Measurements from ENCODE around the gene EOMES.

Gene EOMES

DNA sequence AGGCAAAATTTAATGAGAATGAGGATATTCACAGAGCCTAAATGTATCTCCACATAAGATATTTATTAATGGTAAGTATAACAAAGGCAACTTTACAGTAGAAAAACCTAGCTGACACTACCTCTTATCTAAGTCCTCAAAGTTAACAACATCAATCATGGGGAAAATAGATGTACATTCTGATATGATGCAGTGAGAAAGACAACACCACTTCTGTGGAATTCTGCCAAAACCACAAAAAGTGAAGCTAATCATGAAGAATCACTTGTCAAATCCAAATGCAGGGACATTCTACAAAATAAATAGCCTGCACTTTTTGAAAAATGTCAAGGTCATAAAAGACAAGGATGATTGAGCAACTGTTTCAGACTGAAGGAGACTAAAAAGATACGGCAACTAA is 27.5 kb upstream of the EOMES start:
- DNase-seq, result no peak
- intact Hi-C loops (cut with DNase I; ENCODE audit: low total_unique reads), result no loop called here
- no peak overlapping the region for H3K27ac ChIP-seq
- no peaks in the 10 kb centered on the region for H3K36me3 ChIP-seq
- H3K4me3 ChIP-seq, result no peak overlapping the region
- TF ChIP-seq, protein P1, sequence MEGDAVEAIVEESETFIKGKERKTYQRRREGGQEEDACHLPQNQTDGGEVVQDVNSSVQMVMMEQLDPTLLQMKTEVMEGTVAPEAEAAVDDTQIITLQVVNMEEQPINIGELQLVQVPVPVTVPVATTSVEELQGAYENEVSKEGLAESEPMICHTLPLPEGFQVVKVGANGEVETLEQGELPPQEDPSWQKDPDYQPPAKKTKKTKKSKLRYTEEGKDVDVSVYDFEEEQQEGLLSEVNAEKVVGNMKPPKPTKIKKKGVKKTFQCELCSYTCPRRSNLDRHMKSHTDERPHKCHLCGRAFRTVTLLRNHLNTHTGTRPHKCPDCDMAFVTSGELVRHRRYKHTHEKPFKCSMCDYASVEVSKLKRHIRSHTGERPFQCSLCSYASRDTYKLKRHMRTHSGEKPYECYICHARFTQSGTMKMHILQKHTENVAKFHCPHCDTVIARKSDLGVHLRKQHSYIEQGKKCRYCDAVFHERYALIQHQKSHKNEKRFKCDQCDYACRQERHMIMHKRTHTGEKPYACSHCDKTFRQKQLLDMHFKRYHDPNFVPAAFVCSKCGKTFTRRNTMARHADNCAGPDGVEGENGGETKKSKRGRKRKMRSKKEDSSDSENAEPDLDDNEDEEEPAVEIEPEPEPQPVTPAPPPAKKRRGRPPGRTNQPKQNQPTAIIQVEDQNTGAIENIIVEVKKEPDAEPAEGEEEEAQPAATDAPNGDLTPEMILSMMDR (IDR thresholded peaks at IDR 0.05), result no peak
- H3K9me3 ChIP-seq, result no peaks in the 10 kb centered on the region
- no peaks in the 10 kb centered on the region for H3K27me3 ChIP-seq
- no peaks in the 10 kb centered on the region for H3K4me1 ChIP-seq

DNA sequence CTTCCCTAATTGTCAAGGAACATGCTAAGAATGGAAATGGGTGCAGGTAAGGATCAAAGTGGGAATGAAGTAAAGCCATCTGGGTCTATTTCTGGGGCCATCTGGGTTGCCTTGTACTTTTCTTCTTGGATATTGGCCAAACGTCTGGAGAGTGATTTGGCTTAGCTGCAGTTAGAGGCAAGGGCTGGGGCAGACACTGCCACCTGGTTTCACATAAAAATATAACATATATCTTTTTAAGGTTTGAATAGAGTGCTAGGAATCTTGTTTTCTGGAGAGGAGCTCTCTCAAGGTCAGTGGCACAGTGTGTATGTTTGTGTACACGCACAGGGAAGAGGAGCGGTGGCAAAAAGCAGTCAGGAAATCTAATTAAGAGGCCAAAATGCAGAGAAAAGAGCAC is 24.7 kb upstream of the EOMES start:
- H3K27me3 ChIP-seq, result peaks cover 0 to 4% of the 10 kb centered on the region in 2 donors
- H3K9me3 ChIP-seq, result no peaks in the 10 kb centered on the region
- no peak for DNase-seq
- no peaks in the 10 kb centered on the region for H3K4me1 ChIP-seq
- no peaks in the 10 kb centered on the region for H3K36me3 ChIP-seq
- H3K4me3 ChIP-seq, result no peak overlapping the region
- H3K27ac ChIP-seq, result no peak overlapping the region
- intact Hi-C loops (cut with DNase I; ENCODE audit: low total_unique reads), result no loop called here
- TF ChIP-seq, protein P1 (IDR thresholded peaks at IDR 0.05), result no peak

DNA sequence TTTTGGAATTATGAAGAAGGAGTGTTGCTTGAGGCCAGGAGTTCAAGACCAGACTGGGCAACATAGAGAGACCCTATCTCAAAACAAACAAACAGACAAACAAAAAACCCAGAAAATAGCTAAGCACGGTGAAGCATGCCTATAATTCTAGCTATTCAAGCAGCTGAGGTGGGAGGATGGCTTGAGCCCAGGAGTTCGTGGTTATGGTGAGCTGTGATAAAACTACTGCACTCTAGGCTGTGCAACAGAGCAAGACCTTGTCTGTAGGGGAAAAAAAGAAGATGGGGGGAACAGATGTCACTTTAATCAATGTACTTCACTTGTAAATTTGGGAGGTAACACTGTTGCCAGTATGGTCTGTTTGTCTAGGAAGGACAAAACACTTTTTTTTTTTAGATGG is 18.7 kb upstream of the EOMES start:
- TF ChIP-seq, protein P1 (IDR thresholded peaks at IDR 0.05), result no peak
- intact Hi-C loops (cut with DNase I; ENCODE audit: low total_unique reads), result no loop called here
- peaks cover 0 to 7% of the 10 kb centered on the region in 2 donors for H3K27me3 ChIP-seq
- no peaks in the 10 kb centered on the region for H3K9me3 ChIP-seq
- no peaks in the 10 kb centered on the region for H3K36me3 ChIP-seq
- no peak for DNase-seq
- no peak overlapping the region for H3K27ac ChIP-seq
- H3K4me1 ChIP-seq, result no peaks in the 10 kb centered on the region
- H3K4me3 ChIP-seq, result no peak overlapping the region

DNA sequence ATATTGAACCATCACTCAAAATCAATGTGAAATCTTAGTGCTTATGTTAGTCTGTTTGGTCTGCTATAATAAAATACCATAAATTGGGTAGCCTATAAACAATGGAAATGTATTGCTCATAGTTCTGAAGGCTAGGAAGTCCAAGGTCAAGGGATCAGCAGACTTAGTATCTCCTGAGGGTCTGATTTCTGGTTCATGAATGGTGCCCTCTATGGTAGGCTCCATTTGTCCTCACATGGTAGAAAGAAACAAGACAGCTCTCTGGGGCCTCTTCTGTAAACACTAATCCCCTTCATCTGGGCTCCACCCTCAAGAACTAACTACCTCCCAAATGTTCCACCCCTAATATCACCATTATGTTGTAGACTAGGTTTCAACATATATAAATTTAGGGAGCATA is 15.0 kb upstream of the EOMES start:
- intact Hi-C loops (cut with DNase I; ENCODE audit: low total_unique reads), result no loop called here
- no peak overlapping the region for H3K4me3 ChIP-seq
- TF ChIP-seq, protein P1 (IDR thresholded peaks at IDR 0.05), result no peak
- no peaks in the 10 kb centered on the region for H3K36me3 ChIP-seq
- no peaks in the 10 kb centered on the region for H3K4me1 ChIP-seq
- peaks cover 0 to 3% of the 10 kb centered on the region in 2 donors for H3K27me3 ChIP-seq
- no peak overlapping the region for H3K27ac ChIP-seq
- H3K9me3 ChIP-seq, result no peaks in the 10 kb centered on the region
- no peak for DNase-seq

DNA sequence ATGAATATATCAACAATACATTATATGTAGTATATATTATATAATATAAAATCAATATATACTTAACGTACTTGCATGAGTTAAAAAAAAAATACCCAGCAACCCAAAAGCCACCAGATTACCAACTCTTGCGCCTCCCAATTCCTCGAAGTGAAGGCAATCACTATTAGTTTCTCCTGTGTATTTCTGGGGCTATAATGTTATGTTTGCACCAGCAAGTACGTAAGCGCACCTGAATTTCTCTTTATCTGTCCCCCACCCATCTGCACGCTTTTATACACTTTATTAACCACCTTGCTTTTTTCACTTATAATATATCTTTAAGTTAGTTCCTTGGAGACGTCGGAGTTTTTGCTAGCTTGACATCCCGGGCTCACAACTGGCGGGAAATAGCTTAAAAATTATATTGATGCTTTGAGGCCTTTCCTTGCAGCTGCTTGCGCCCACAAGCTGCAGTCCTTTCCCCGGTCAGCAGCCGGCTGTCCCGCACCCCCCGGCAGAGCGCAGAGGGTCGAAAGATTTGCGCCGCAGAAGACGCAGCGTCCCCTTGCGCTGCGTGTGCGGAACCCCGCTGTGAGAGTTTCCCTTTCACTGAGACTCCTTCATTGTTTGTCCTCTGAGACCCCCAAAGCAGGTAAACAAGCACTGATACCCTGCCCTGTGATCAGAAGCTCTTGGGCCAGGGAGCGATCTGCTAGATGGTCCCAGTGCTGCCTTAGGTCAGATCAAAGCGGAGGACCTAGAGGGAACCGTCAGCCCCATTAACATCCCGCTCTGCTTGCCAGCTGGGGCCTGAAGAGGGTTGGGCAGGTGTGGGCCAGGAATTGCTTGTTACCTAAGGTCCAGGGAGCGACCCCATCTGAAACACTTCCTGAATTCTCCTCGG is 8.9 kb upstream of the EOMES start:
- no peaks in the 10 kb centered on the region for H3K9me3 ChIP-seq
- H3K4me3 ChIP-seq, result no peak overlapping the region
- TF ChIP-seq, protein P1 (IDR thresholded peaks at IDR 0.05), result no peak
- no peaks in the 10 kb centered on the region for H3K36me3 ChIP-seq
- DNase-seq, result no peak
- peaks cover 0 to 53% of the 10 kb centered on the region in 2 donors for H3K27me3 ChIP-seq
- intact Hi-C loops (cut with DNase I; ENCODE audit: low total_unique reads), result no loop called here
- H3K27ac ChIP-seq, result no peak overlapping the region
- peaks cover 0 to 29% (median 22%) of the 10 kb centered on the region in 4 donors for H3K4me1 ChIP-seq
